CD14-positive monocyte (primary cell): Measurements from ENCODE around the gene SORBS1. TPM values are rescaled to one million over a fixed set of nuclear protein-coding genes. Genes with fewer than 3 reads are reported as not detected.

Experiments used
- DNase-seq, 3 donors: peaks; one replicate each; pipeline ENCODE4 v3.0.0-alpha.2; 2011 to 2022
- H2AFZ ChIP-seq: 2 replicates; pipeline ENCODE4 v1.6.0; 2012; ENCODE audit warnings: mild to moderate bottlenecking, low read depth, low read length, inconsistent platforms; ENCODE audit not compliant: insufficient read depth, poor library complexity, severe bottlenecking
- H3K27ac ChIP-seq, 2 donors: 1 replicate in 1 of 2; 2 replicates in 1 of 2; pipeline ENCODE4 v1.5.1; 2012 to 2013; ENCODE audit warnings: low read length in 2 of 2, control low read depth in 1 of 2, inconsistent platforms in 1 of 2, low read depth in 1 of 2, mild to moderate bottlenecking in 1 of 2
- H3K27me3 ChIP-seq, 2 donors: one replicate each; pipeline versions ENCODE4 v1.6.0 to v1.6.1; 2011 to 2013; ENCODE audit warnings: low read length in 2 of 2; ENCODE audit not compliant: control insufficient read depth in 2 of 2, insufficient read depth in 2 of 2
- H3K36me3 ChIP-seq, 2 donors: replicated peaks in 1 of 2; 1 replicate in 1 of 2; 2 replicates in 1 of 2; pipeline versions ENCODE4 v1.5.1 to v1.6.1; 2012 to 2013; ENCODE audit warnings: low read length in 2 of 2, control low read depth in 1 of 2, inconsistent platforms in 1 of 2, mild to moderate bottlenecking in 1 of 2; ENCODE audit not compliant: insufficient read depth in 2 of 2, control insufficient read depth in 1 of 2
- H3K4me1 ChIP-seq, 2 donors: 1 replicate in 1 of 2; 2 replicates in 1 of 2; pipeline versions ENCODE4 v1.5.1 to v1.6.1; 2012 to 2013; ENCODE audit warnings: low read length in 2 of 2, control low read depth in 1 of 2, inconsistent platforms in 1 of 2, mild to moderate bottlenecking in 1 of 2, moderate library complexity in 1 of 2; ENCODE audit not compliant: insufficient read depth in 2 of 2, control insufficient read depth in 1 of 2
- H3K4me2 ChIP-seq: replicated peaks from 2 replicates; pipeline ENCODE3; 2012; ENCODE audit warnings: low read length, moderate library complexity, mild to moderate bottlenecking; ENCODE audit not compliant: poor library complexity, severe bottlenecking; ENCODE audit errors: extremely low read depth
- H3K4me3 ChIP-seq, 3 experiments: fragments of 200-600 bp in 1 of 3; sonication (generic) in 1 of 3; replicated peaks in 1 of 3; 1 replicate in 2 of 3; 2 replicates in 1 of 3; pipeline ENCODE4 v1.5.1; 2011 to 2013; ENCODE audit warnings: low read length in 3 of 3, mild to moderate bottlenecking in 3 of 3, control low read depth in 2 of 3, low read depth in 2 of 3, inconsistent platforms in 1 of 3, moderate library complexity in 1 of 3
- H3K79me2 ChIP-seq: 2 replicates; pipeline ENCODE4 v1.6.0; 2012; ENCODE audit warnings: mild to moderate bottlenecking, control low read depth, inconsistent platforms, low read length, moderate library complexity; ENCODE audit not compliant: insufficient read depth
- H3K9ac ChIP-seq: 2 replicates; pipeline ENCODE4 v1.6.0; 2017; ENCODE audit warnings: low read length, mild to moderate bottlenecking; ENCODE audit not compliant: insufficient read depth, poor library complexity, severe bottlenecking
- H3K9me3 ChIP-seq, 2 donors: replicated peaks in 1 of 2; 1 replicate in 1 of 2; 2 replicates in 1 of 2; pipeline versions ENCODE4 v1.5.1 to v1.6.1; 2012 to 2013; ENCODE audit warnings: low read length in 2 of 2, control low read depth in 1 of 2; ENCODE audit not compliant: control insufficient read depth in 1 of 2, insufficient read depth in 1 of 2
- H4K20me1 ChIP-seq: 2 replicates; pipeline ENCODE4 v1.6.0; 2012; ENCODE audit warnings: mild to moderate bottlenecking, low read length, control low read depth, moderate library complexity; ENCODE audit not compliant: insufficient read depth
- H3K27ac Mint-ChIP-seq, 7 donors: one replicate each; pipeline ENCODE4 v1.8.0; 2020; ENCODE audit warnings: mild to moderate bottlenecking in 7 of 7, mixed read lengths in 7 of 7, moderate library complexity in 6 of 7, inconsistent platforms in 2 of 7
- H3K27me3 Mint-ChIP-seq, 3 donors: one replicate each; pipeline ENCODE4 v1.8.0; 2021 to 2022; ENCODE audit warnings: low read depth in 3 of 3, mild to moderate bottlenecking in 3 of 3, mixed read lengths in 3 of 3, moderate library complexity in 3 of 3, inconsistent platforms in 1 of 3
- H3K36me3 Mint-ChIP-seq, 2 donors: one replicate each; pipeline ENCODE4 v1.8.0; 2020; ENCODE audit warnings: mixed read lengths in 2 of 2, inconsistent platforms in 1 of 2, mild to moderate bottlenecking in 1 of 2
- H3K4me1 Mint-ChIP-seq: one replicate; pipeline ENCODE4 v1.8.0; 2020; ENCODE audit warnings: mild to moderate bottlenecking, mixed read lengths
- H3K4me3 Mint-ChIP-seq, 2 donors: one replicate each; pipeline ENCODE4 v1.8.0; 2020; ENCODE audit warnings: mild to moderate bottlenecking in 2 of 2, mixed read lengths in 2 of 2, moderate library complexity in 1 of 2
- H3K9me3 Mint-ChIP-seq, 7 donors: one replicate each; pipeline ENCODE4 v1.8.0; 2020 to 2022; ENCODE audit warnings: mixed read lengths in 7 of 7, mild to moderate bottlenecking in 6 of 7, moderate library complexity in 6 of 7, inconsistent platforms in 2 of 7
- CTCF ChIP-seq: fragments of 200-600 bp; IDR thresholded peaks from one replicate; pipeline ENCODE4 v1.8.0; 2022; ENCODE audit warnings: antibody characterized with exemption, mild to moderate bottlenecking
- WGBS: methylation state at CpG from one replicate; pipeline ENCODE4 v1.1.5; 2013; ENCODE audit warnings: missing lambda C conversion rate; ENCODE audit not compliant: insufficient coverage; 5-methylcytosine and 5-hydroxymethylcytosine counted together
- intact Hi-C, 2 donors: fragments of 100-400 bp; cut with micrococcal nuclease; formaldehyde crosslinking; loops; one replicate each; pipeline versions ENCODE4 v1.15.0 to v1.15.1; 2023
- polyA plus RNA-seq, 3 donors: library from polyadenylated mRNA; depleted of rRNA in 1 of 3; unstranded in 2 of 3; stranded (reverse) in 1 of 3; fragments of 300-500 nt in 2 of 3; fragments of >200 nt in 1 of 3; fragmentation: Illumina TruSeq in 2 of 3; gene quantifications; 1 replicate in 2 of 3; 2 replicates in 1 of 3; pipeline ENCODE4 v1.2.3, GENCODE V29; 2012 to 2021

Gene SORBS1
- polyA plus RNA-seq, 3 donors: 0.08 to 0.15 TPM; not detected in 1

- no peak for TF ChIP-seq CTCF
- no peak overlapping the region for H3K4me2 ChIP-seq
- 100% methylated on average over 2 of the region's 4 CpGs for WGBS
- H3K27me3 ChIP-seq: no peaks in the 10 kb centered on the region
- Mint-ChIP-seq H3K4me3 (no peak overlapping the region), H3K4me1 (peaks cover 2% of the 10 kb centered on the region), H3K27ac (no peak overlapping the region), H3K9me3 (peaks cover 0 to 2% (median 0%) of the 10 kb centered on the region in 7 donors), H3K27me3 (peaks cover 2 to 4% (median 4%) of the 10 kb centered on the region in 3 donors), H3K36me3 (no peaks in the 10 kb centered on the region)
- H3K27ac ChIP-seq: no peak overlapping the region
- H3K36me3 ChIP-seq: no peaks in the 10 kb centered on the region
- no peaks in the 10 kb centered on the region for H3K4me1 ChIP-seq
- H2AFZ ChIP-seq: no peak overlapping the region
- no peak overlapping the region for H3K4me3 ChIP-seq
- H3K79me2 ChIP-seq: no peaks in the 10 kb centered on the region
- H3K9me3 ChIP-seq: no peaks in the 10 kb centered on the region
- no peak overlapping the region for H3K9ac ChIP-seq
- no peak for DNase-seq
- intact Hi-C loops: no loop called here
- no peaks in the 10 kb centered on the region for H4K20me1 ChIP-seq
These were observed 111.0 kb downstream of the SORBS1 start for GRCh38 chr10:95450188-95450587.

- Histone ChIP-seq H3K27me3 (no peaks in the 10 kb centered on the region), H3K36me3 (no peaks in the 10 kb centered on the region), H2AFZ (no peak overlapping the region), H3K4me3 (no peak overlapping the region), H3K4me2 (no peak overlapping the region), H3K9ac (no peak overlapping the region), H4K20me1 (no peaks in the 10 kb centered on the region), H3K79me2 (no peaks in the 10 kb centered on the region), H3K27ac (no peak overlapping the region), H3K4me1 (no peaks in the 10 kb centered on the region), H3K9me3 (no peaks in the 10 kb centered on the region)
- Mint-ChIP-seq H3K27me3 (peaks cover 0 to 4% (median 2%) of the 10 kb centered on the region in 3 donors), H3K9me3 (peaks cover 0 to 2% (median 0%) of the 10 kb centered on the region in 7 donors), H3K36me3 (no peaks in the 10 kb centered on the region), H3K4me3 (no peak overlapping the region), H3K27ac (no peak overlapping the region), H3K4me1 (peaks cover 2% of the 10 kb centered on the region)
- intact Hi-C loops: loop anchor here in 1 of 2 donors (5.0 kb wide), 1 partner anchor 75 kb away; no protein-coding TSS in a partner anchor
- no peak for TF ChIP-seq CTCF
- WGBS: 57% methylated on average over 5 of the region's 6 CpGs
- DNase-seq: no peak
These were observed 113.5 kb downstream of the SORBS1 start for GRCh38 chr10:95447685-95448084.
